Panc1 (cell line): ENCODE results near the gene TMEM131. TPM values are rescaled to one million over a fixed set of nuclear protein-coding genes. Genes with fewer than 3 reads are reported as not detected.

ENCODE experiments used
- ATAC-seq: fragments of 200-7000 bp; cut with Tn5 transposase; 2 replicates; pipeline ENCODE4 v1.9.1; 2020; ENCODE audit warnings: mild to moderate bottlenecking, moderate library complexity
- BruUV-seq: library from RNA; stranded (reverse); fragments of 400-500 nt; replicated peaks from 2 replicates; lab custom pipeline; 2021; lab: Mats Ljungman, UMichigan
- CTCF ChIA-PET: fragments of 300-600 bp; sonication (Branson Sonifier 250); formaldehyde crosslinking; loops from one replicate; lab custom pipeline; 2022; ENCODE audit warnings: antibody characterized with exemption; lab: Charles Lee
- POLR2A ChIA-PET: fragments of 300-600 bp; sonication (Branson Sonifier 250); formaldehyde crosslinking; loops from one replicate; lab custom pipeline; 2022; ENCODE audit warnings: antibody characterized with exemption; lab: Charles Lee
- DNase-seq: peaks from one replicate; pipeline ENCODE4 v3.0.0-alpha.2; 2010; ENCODE audit warnings: low read depth, low spot score
- H3K27ac ChIP-seq: 2 replicates; pipeline ENCODE4 v1.5.1; 2011; ENCODE audit warnings: mild to moderate bottlenecking, low read length, inconsistent platforms
- H3K27me3 ChIP-seq: fragments of 200-500 bp; sonication (Bioruptor generic); 2 replicates; pipeline ENCODE4 v1.6.0; 2014; ENCODE audit warnings: low read length, inconsistent platforms; ENCODE audit not compliant: control insufficient read depth, insufficient read depth
- H3K36me3 ChIP-seq: fragments of 200-500 bp; sonication (Bioruptor generic); 2 replicates; pipeline ENCODE4 v1.5.1; 2014; ENCODE audit warnings: inconsistent platforms, mild to moderate bottlenecking, low read length, moderate library complexity; ENCODE audit not compliant: control insufficient read depth, insufficient read depth
- H3K4me1 ChIP-seq: 2 replicates; pipeline ENCODE4 v1.5.1; 2011; ENCODE audit warnings: inconsistent platforms, mild to moderate bottlenecking, low read length, moderate library complexity; ENCODE audit not compliant: control insufficient read depth, insufficient read depth
- H3K4me3 ChIP-seq, 2 experiments: 2 replicates each; pipeline ENCODE4 v1.5.1; 2011 to 2012; ENCODE audit warnings: low read depth in 2 of 2, low read length in 2 of 2, mild to moderate bottlenecking in 2 of 2, inconsistent platforms in 1 of 2, moderate library complexity in 1 of 2
- H3K9me3 ChIP-seq: fragments of 200-500 bp; sonication (Bioruptor generic); 2 replicates; pipeline ENCODE4 v1.5.1; 2014; ENCODE audit warnings: low read depth, mild to moderate bottlenecking, inconsistent platforms, low read length, moderate library complexity; ENCODE audit not compliant: control insufficient read depth, insufficient read depth
- CTCF ChIP-seq: fragments of 450-650 bp; IDR thresholded peaks from 2 replicates; pipeline ENCODE4 v1.5.1; 2017; ENCODE audit warnings: mild to moderate bottlenecking
- POLR2AphosphoS5 ChIP-seq: IDR thresholded peaks from 2 replicates; pipeline ENCODE4 v1.6.1; 2012; ENCODE audit warnings: mild to moderate bottlenecking, low read depth, low read length, moderate library complexity
- REST ChIP-seq, 2 experiments: IDR thresholded peaks; 2 replicates each; pipeline ENCODE4 v1.6.1; 2011 to 2012; ENCODE audit warnings: low read depth in 2 of 2, control low read depth in 1 of 2, low read length in 1 of 2, mild to moderate bottlenecking in 1 of 2, moderate library complexity in 1 of 2; ENCODE audit not compliant: insufficient read depth in 1 of 2
- SIN3A ChIP-seq: IDR thresholded peaks from 2 replicates; pipeline ENCODE4 v1.6.1; 2012; ENCODE audit warnings: low read depth, mild to moderate bottlenecking, low read length, moderate library complexity, borderline replicate concordance; ENCODE audit not compliant: insufficient read depth
- TCF7L2 ChIP-seq: IDR thresholded peaks from 2 replicates; pipeline ENCODE4 v1.6.1; 2011; ENCODE audit warnings: mild to moderate bottlenecking, low read depth, low read length, inconsistent platforms
- in situ Hi-C: cut with HindIII; loops from 2 replicates; pipeline ENCODE4 v1.10.0; 2016; ENCODE audit warnings: low sequenced_read_pairs, low pct_unique_long_range_greater_than_20kb
- intact Hi-C: fragments of 100-400 bp; cut with micrococcal nuclease; formaldehyde crosslinking; loops from one replicate; pipeline ENCODE4 v1.10.0; 2022; ENCODE audit not compliant: unreplicated experiment
- total RNA-seq: library from RNA; stranded (reverse); gene quantifications from one replicate; pipeline ENCODE4 v1.2.1, GENCODE V29; 2021; ENCODE audit not compliant: unreplicated experiment

The TMEM131 gene
- total RNA-seq, 1 experiment from 2014 or later: 43.4 TPM

GRCh38 chr2:97724073-97724410 lies 271.7 kb downstream of the TMEM131 start:
- ChIA-PET POLR2A (no interaction called here), CTCF (no interaction called here)
- ATAC-seq (no peak), DNase-seq (no peak)
- no peak overlapping the region for H3K27ac ChIP-seq
- no peak overlapping the region for H3K4me3 ChIP-seq
- H3K36me3 ChIP-seq: no peaks in the 10 kb centered on the region
- no TSS peak for BruUV-seq
- no peaks in the 10 kb centered on the region for H3K9me3 ChIP-seq
- in situ Hi-C loops (no loop called here), intact Hi-C loops (no loop called here)
- TF ChIP-seq SIN3A: no peak
- TF ChIP-seq TCF7L2: no peak
- TF ChIP-seq POLR2AphosphoS5: no peak
- TF ChIP-seq CTCF: no peak
- TF ChIP-seq REST (IDR thresholded peaks at IDR 0.05; ENCODE audit: insufficient read depth in 1 of 2, low read depth in 2 of 2, low read length in 1 of 2): no peak
- no peaks in the 10 kb centered on the region for H3K4me1 ChIP-seq
- no peaks in the 10 kb centered on the region for H3K27me3 ChIP-seq

- intact Hi-C loops (no loop called here), in situ Hi-C loops (no loop called here)
- no peak for ATAC-seq
- DNase-seq: no peak
- Histone ChIP-seq H3K9me3 (no peaks in the 10 kb centered on the region), H3K4me3 (no peak overlapping the region), H3K27ac (no peak overlapping the region), H3K27me3 (no peaks in the 10 kb centered on the region), H3K36me3 (no peaks in the 10 kb centered on the region), H3K4me1 (no peaks in the 10 kb centered on the region)
- ChIA-PET POLR2A (no interaction called here), CTCF (no interaction called here)
- BruUV-seq: no TSS peak
- TF ChIP-seq CTCF (no peak), REST (IDR thresholded peaks at IDR 0.05; ENCODE audit: insufficient read depth in 1 of 2, low read depth in 2 of 2, low read length in 1 of 2) (no peak)
Measured at GRCh38 chr2:97723156-97724072, 272.3 kb downstream of the TMEM131 start.
